Left lung (tissue), 10 donors: Measurements from ENCODE around the gene TMPRSS9. TPM values are rescaled to one million over a fixed set of nuclear protein-coding genes. Genes with fewer than 3 reads are reported as not detected.

Experiments used
- ATAC-seq: fragments of 200-7000 bp; cut with Tn5 transposase; one replicate; pipeline ENCODE4 v1.9.1; 2020; ENCODE audit warnings: moderate library complexity
- DNase-seq, 4 donors: peaks; one replicate each; pipeline ENCODE4 v3.0.0-alpha.2; 2013 to 2020
- H3K27ac ChIP-seq, 2 donors: fragments of 200-600 bp; sonication (generic) in 1 of 2; one replicate each; pipeline versions ENCODE4 v1.5.0 to v1.8.0; 2020 to 2021
- H3K27me3 ChIP-seq, 2 donors: fragments of 200-600 bp; sonication (generic) in 1 of 2; one replicate each; pipeline versions ENCODE4 v1.5.0 to v1.8.0; 2020 to 2021
- H3K36me3 ChIP-seq, 2 donors: fragments of 200-600 bp; sonication (generic) in 1 of 2; one replicate each; pipeline versions ENCODE4 v1.5.0 to v1.8.0; 2020 to 2021
- H3K4me1 ChIP-seq, 2 donors: fragments of 200-600 bp; one replicate each; pipeline ENCODE4 v1.8.0; 2021
- H3K4me3 ChIP-seq, 2 donors: fragments of 200-600 bp; sonication (generic) in 1 of 2; one replicate each; pipeline versions ENCODE4 v1.5.0 to v1.8.0; 2020 to 2021; ENCODE audit warnings: mild to moderate bottlenecking in 1 of 2
- H3K9me3 ChIP-seq, 2 donors: fragments of 200-600 bp; sonication (generic) in 1 of 2; one replicate each; pipeline versions ENCODE4 v1.5.0 to v1.8.0; 2020 to 2021
- intact Hi-C, 2 donors: fragments of 100-400 bp; cut with DNase I; formaldehyde crosslinking; loops; one replicate each; pipeline versions ENCODE4 v1.11.2 to v1.14.2; 2022
- polyA plus RNA-seq, 6 donors: library from polyadenylated mRNA; unstranded; fragments of 120-200 nt; gene quantifications; one replicate each; pipeline ENCODE4 v1.2.1, GENCODE V29; 2013; ENCODE audit not compliant: insufficient read length in 6 of 6
- total RNA-seq, 2 donors: library from RNA; stranded (reverse); fragmentation: NEBNext Ultra II Directional; extraction: Animal tissue kit (Norgen Biotek cat#: 25700); gene quantifications; one replicate each; pipeline ENCODE4 v1.2.1, GENCODE V29; 2021
- TF ChIP-seq, protein P1 (sequence below), 2 donors: fragments of 200-600 bp; sonication (generic) in 1 of 2; IDR thresholded peaks; one replicate each; pipeline versions ENCODE4 v1.5.0 to v1.8.0; 2021; ENCODE audit warnings: antibody characterized with exemption in 2 of 2
- donor health status: DM: no; HTN: yes; CAD: no.
- donor health status: DM: no; HTN: no; CAD: no.

TMPRSS9 gene
- total and polyA plus RNA-seq, 8 donors = 0.45 to 1.1 (median 0.49) TPM; not detected in 2

DNA sequence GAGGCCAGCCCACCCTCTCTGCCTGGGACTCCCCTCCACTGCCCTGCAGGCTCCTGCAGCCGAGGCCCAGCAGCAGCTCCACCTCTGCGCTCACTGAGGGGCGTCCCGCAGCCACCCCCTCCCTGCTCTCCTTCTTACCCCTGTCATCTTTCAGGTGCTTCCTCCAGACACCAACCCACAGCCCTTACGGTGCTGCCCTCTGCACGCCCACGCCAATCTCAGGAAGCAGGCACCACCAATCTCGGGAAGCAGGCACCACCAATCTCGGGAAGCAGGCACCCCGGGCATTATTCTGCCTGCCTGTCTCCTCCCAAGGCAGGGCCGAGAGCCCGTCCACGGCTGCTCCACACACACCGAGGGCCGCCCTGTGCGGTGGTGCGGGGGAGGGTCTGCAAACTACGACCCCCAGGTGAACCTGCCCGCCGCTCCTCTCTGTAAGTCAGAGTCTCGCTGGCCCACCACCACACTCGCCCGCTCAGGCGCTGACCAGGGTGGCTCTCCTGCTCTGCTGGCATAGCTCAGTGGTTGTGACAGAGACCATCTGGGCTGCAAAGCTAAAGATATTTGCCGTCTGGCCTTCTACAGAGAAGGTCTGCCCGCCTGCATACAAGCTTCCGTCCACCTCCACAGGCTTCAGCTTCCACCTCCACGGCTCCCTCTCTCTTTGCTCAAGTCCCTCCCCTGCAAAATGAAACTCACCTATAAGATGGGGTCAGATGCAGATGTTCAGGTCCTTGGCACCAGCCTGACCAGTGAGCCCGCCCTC lies 34.6 kb upstream of the TMPRSS9 start:
- intact Hi-C loops = no loop called here
- peaks cover 12 to 44% of the 10 kb centered on the region in 2 donors for H3K4me1 ChIP-seq
- no peak overlapping the region for H3K27ac ChIP-seq
- peaks cover 0 to 49% of the 10 kb centered on the region in 2 donors for H3K36me3 ChIP-seq
- TF ChIP-seq, protein P1, sequence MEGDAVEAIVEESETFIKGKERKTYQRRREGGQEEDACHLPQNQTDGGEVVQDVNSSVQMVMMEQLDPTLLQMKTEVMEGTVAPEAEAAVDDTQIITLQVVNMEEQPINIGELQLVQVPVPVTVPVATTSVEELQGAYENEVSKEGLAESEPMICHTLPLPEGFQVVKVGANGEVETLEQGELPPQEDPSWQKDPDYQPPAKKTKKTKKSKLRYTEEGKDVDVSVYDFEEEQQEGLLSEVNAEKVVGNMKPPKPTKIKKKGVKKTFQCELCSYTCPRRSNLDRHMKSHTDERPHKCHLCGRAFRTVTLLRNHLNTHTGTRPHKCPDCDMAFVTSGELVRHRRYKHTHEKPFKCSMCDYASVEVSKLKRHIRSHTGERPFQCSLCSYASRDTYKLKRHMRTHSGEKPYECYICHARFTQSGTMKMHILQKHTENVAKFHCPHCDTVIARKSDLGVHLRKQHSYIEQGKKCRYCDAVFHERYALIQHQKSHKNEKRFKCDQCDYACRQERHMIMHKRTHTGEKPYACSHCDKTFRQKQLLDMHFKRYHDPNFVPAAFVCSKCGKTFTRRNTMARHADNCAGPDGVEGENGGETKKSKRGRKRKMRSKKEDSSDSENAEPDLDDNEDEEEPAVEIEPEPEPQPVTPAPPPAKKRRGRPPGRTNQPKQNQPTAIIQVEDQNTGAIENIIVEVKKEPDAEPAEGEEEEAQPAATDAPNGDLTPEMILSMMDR (IDR thresholded peaks at IDR 0.05) = no peak
- H3K9me3 ChIP-seq = no peaks in the 10 kb centered on the region
- DNase-seq = peak in 1 of 4 donors; percentile 71
- H3K4me3 ChIP-seq = no peak overlapping the region
- ATAC-seq = no peak
- no peaks in the 10 kb centered on the region for H3K27me3 ChIP-seq

DNA sequence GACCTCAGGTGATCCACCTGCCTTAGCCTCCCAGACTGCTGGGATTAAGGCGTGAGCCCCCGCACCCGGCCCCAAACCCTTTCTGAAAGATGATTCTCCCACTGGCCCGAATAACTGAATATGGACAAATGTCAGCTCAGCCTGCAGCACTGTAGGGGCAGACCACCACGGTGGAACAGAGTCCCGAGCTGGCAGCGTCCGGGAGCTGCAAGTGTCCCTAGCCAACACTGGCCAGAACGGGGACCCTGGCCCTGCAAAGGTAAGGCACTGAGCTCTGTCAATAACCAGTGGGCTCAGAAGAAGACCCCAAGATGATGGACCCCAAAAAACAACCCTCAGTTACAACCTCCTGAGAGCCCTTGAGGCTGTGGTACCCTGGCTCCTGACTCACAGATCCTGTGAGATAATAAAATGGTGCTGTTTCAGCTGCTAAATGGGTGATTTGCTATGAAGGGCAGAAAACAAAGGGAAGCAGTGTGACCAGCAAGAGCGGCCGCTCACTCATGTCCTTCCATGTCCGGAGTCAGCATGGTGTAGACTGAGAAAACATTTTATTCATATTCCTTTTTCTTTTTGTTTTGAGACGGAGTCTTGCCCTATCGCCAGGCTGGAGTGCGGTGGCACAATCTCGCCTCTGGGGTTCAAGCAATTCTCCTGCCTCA lies 33.2 kb upstream of the TMPRSS9 start:
- TF ChIP-seq, protein P1 (IDR thresholded peaks at IDR 0.05) = no peak
- Histone ChIP-seq H3K27me3 (no peaks in the 10 kb centered on the region), H3K27ac (no peak overlapping the region), H3K4me3 (peak overlapping the region in 1 of 2 donors; percentile 82), H3K36me3 (peaks cover 0 to 41% of the 10 kb centered on the region in 2 donors), H3K4me1 (peaks cover 12 to 57% of the 10 kb centered on the region in 2 donors), H3K9me3 (no peaks in the 10 kb centered on the region)
- ATAC-seq (no peak), DNase-seq (no peak)
- intact Hi-C loops = no loop called here

DNA sequence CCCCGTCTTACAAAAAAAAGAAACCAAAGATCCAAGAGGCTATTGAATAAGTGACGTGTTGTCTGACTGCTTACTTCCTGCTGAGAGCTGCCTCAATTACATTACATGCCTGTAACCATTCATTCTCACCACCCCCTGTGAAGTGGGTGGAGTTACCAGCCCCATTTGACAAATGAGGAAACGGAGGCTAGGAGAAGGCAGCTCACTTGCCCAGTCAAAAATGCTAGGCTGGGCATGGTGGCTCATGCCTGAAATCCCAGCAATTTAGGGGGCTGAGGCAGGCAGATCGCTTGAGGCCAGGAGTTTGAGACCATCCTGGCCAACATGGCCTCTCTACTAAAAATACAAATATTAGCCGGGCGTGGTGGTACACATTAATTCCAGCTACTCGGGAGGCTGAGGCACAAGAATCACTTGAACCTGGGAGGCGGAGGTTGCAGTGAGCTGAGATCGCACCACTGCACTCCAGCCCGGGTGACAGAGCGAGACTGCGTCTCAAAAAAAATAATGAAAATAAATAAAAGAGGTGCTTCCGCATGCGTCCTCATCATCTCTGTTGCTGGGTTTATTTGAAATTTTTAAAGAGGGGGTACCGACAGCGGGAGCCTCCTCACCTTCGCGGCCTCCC lies 32.2 kb upstream of the TMPRSS9 start:
- Histone ChIP-seq H3K4me3 (peak overlapping the region; percentile 82 to 85), H3K36me3 (peaks cover 0 to 31% of the 10 kb centered on the region in 2 donors), H3K27ac (peak overlapping the region; percentile 34 to 86), H3K9me3 (no peaks in the 10 kb centered on the region), H3K4me1 (peaks cover 12 to 67% of the 10 kb centered on the region in 2 donors), H3K27me3 (no peaks in the 10 kb centered on the region)
- TF ChIP-seq, protein P1 (IDR thresholded peaks at IDR 0.05) = no peak
- intact Hi-C loops = no loop called here
- ATAC-seq (peak; percentile 76), DNase-seq (peak in 1 of 4 donors; percentile 50)

DNA sequence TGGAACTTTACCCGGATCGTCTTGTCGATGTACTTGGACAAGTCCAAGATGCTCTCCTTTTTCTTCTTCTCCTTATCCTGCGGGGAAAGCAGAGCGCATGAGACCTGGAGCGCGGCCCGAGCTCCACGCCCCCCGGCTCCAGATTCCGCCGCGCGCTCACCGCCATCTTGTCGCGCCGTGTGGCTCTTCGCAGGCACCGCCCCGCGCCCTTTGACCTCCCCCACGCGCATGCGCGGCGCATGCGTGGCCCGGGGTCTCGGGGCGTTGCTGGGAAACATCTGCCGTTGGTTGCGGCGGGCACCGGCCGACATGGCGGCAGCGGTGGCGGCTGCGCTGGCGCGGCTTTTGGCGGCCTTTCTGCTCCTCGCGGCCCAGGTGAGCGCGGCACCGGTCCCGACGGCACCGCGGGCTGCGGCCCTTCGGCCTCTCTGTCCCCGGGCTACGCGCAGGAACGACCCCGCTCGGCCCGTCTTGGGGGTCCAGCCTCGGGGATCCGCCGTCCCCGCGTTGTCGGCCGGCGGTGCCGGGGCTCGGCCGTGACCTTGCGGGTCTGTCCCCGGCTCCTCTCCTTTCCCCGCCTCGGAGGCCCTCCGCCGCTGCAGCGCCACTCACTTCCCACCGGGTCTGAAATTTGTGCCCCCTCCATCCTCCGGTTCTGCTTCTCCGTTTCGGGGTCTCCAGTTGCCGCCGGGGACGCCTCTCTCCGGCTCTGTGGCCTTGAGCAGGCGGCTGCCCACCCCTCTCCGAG lies 31.5 kb upstream of the TMPRSS9 start, which contains the start of the genes LSM7 and SPPL2B:
Gene LSM7 (minus strand): TSS at position 186 of the 748 bp plus-strand sequence. CDS start 20 bp downstream, at position 166.
Gene SPPL2B (plus strand): TSS at position 284 of the 748 bp plus-strand sequence. CDS start 26 bp downstream, at position 310.
- TF ChIP-seq, protein P1 (IDR thresholded peaks at IDR 0.05) = no peak
- peak within 1 kb of the TSS; percentile 34 to 86 for H3K27ac ChIP-seq
- DNase-seq (peak; percentile 90 to 97 (median 94)), ATAC-seq (peak; percentile 95)
- H3K36me3 ChIP-seq = peaks cover 0 to 24% of the 10 kb centered on the region in 2 donors
- H3K4me3 ChIP-seq = peak within 1 kb of the TSS; percentile 82 to 85
- intact Hi-C loops = no loop called here
- H3K9me3 ChIP-seq = no peaks in the 10 kb centered on the region
- no peaks in the 10 kb centered on the region for H3K27me3 ChIP-seq
- peaks cover 15 to 73% of the 10 kb centered on the region in 2 donors for H3K4me1 ChIP-seq
